ENCODE measurements around the gene SEC14L6.

SEC14L6 gene

DNA sequence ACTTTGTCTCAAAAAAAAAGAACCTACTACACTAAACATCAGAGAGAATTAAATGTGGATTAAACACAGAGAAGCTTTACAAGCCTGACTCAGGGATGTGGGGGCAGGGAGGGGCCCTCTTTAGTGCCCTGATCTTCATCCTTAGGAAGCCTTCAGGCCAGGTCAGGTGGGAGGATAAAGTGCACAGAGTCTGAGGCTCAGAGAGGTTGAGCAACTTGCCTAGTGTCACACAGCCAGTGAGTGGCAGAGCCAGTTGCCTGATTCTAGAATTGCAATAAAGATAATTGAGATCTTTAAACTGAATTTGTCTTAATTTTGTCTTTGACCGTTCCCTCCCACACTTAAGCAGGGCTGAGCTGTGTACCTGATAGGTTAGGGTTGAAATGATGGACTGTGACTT, 7.2 kb downstream of the SEC14L6 start:
- DNase-seq (ENCODE audit: insufficient read length, low spot score) (no peak), FAIRE-seq (no peak)
- no peak for TF ChIP-seq POLR2AphosphoS5 (IDR thresholded peaks at IDR 0.05; ENCODE audit: low read depth, low read length)
- TF ChIP-seq TAF1 (IDR thresholded peaks at IDR 0.05; ENCODE audit: low read depth, low read length): no peak
- no peak for TF ChIP-seq POU2F2 (IDR thresholded peaks at IDR 0.05; ENCODE audit: low read depth, low read length)
- TF ChIP-seq POLR2A (IDR thresholded peaks at IDR 0.05; ENCODE audit: low read depth, low read length): no peak
- TF ChIP-seq SPI1 (IDR thresholded peaks at IDR 0.05; ENCODE audit: low read depth, low read length): no peak

DNA sequence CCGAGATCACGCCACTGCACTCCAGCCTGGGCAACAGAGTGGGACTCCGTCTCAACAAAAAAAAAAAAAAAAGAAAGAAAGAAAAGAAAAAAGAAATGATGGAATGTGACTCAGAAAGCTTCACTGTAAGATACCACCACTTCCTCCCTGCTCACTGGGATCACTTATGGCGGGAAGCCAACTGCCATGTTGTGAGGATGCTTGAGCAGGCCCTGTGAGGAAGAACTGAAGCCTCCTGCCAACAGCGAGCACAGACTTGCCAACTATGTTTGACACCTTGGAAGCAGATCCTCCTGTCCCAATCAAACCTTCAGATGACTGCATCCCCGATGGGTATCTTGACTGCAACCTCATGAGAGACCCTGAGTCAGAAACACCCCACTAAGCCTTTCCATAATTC, 8.3 kb downstream of the SEC14L6 start:
- DNase-seq (ENCODE audit: insufficient read length, low spot score) (no peak), FAIRE-seq (no peak)
- TF ChIP-seq TAF1 (IDR thresholded peaks at IDR 0.05; ENCODE audit: low read depth, low read length): no peak
- no peak for TF ChIP-seq POU2F2 (IDR thresholded peaks at IDR 0.05; ENCODE audit: low read depth, low read length)
- no peak for TF ChIP-seq POLR2A (IDR thresholded peaks at IDR 0.05; ENCODE audit: low read depth, low read length)
- TF ChIP-seq POLR2AphosphoS5 (IDR thresholded peaks at IDR 0.05; ENCODE audit: low read depth, low read length): no peak
- no peak for TF ChIP-seq SPI1 (IDR thresholded peaks at IDR 0.05; ENCODE audit: low read depth, low read length)
- no peak for TF ChIP-seq PAX5 (IDR thresholded peaks at IDR 0.05; ENCODE audit: insufficient read depth, low read length, severe bottlenecking)

DNA sequence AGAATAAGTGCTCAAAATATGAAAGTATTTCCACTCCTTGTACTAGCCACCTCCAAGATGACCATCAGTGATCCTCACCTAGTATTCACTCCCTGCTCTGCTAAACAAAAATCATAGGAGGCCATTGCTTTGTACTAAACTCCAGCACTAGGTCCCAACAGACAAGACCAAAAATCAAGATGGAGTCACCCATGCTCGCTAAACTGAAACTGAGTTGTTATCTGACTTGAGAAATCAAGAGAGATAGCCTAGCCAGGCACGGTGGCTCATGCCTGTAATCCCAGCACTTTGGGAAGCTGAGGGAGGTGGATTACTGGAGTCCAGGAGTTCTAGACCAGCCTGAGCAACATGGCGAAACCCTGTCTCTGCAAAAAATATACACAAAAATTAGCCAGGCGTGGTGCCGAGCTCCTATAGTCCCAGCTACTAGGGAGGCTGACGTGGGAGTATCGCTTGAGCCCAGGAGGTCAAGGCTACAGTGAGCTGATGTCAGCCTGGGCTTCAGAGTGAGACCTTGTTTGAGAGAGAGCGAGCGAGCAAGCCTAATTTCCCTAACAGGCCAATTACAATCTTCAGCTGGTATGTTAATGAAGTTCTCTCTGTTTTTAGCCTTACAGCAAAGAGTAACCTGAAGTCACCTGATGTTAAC, 9.3 kb downstream of the SEC14L6 start:
- FAIRE-seq (no peak), DNase-seq (ENCODE audit: insufficient read length, low spot score) (no peak)
- TF ChIP-seq POLR2AphosphoS5 (IDR thresholded peaks at IDR 0.05; ENCODE audit: low read depth, low read length) (no peak), PAX5 (IDR thresholded peaks at IDR 0.05; ENCODE audit: insufficient read depth, low read length, severe bottlenecking) (no peak)

DNA sequence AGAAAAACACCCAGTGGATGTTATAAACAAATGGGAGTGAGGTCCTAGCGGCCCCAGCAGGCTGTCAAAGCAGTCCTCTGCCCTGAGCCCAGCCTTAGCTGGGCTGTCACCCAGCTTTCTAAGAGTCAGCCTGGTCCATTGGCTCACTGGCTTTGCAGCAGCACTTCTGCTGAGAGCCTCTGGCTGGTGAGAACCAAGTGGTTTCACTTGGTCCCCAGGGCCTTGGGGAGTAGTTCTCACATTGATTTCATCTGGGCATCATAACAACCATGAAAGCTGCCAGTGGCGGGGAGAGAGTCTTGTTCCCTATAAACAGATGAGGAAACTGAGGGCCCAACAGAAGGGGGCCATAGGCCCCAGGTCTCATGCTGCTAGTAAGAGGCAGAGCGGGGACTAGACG, 11.4 kb downstream of the SEC14L6 start:
- DNase-seq (ENCODE audit: insufficient read length, low spot score): no peak
- FAIRE-seq: no peak
- TF ChIP-seq PAX5 (IDR thresholded peaks at IDR 0.05; ENCODE audit: insufficient read depth, low read length, severe bottlenecking): no peak
- TF ChIP-seq POLR2A (IDR thresholded peaks at IDR 0.05; ENCODE audit: low read depth, low read length): no peak
- no peak for TF ChIP-seq SPI1 (IDR thresholded peaks at IDR 0.05; ENCODE audit: low read depth, low read length)
- TF ChIP-seq POLR2AphosphoS5 (IDR thresholded peaks at IDR 0.05; ENCODE audit: low read depth, low read length): no peak
- no peak for TF ChIP-seq POU2F2 (IDR thresholded peaks at IDR 0.05; ENCODE audit: low read depth, low read length)

DNA sequence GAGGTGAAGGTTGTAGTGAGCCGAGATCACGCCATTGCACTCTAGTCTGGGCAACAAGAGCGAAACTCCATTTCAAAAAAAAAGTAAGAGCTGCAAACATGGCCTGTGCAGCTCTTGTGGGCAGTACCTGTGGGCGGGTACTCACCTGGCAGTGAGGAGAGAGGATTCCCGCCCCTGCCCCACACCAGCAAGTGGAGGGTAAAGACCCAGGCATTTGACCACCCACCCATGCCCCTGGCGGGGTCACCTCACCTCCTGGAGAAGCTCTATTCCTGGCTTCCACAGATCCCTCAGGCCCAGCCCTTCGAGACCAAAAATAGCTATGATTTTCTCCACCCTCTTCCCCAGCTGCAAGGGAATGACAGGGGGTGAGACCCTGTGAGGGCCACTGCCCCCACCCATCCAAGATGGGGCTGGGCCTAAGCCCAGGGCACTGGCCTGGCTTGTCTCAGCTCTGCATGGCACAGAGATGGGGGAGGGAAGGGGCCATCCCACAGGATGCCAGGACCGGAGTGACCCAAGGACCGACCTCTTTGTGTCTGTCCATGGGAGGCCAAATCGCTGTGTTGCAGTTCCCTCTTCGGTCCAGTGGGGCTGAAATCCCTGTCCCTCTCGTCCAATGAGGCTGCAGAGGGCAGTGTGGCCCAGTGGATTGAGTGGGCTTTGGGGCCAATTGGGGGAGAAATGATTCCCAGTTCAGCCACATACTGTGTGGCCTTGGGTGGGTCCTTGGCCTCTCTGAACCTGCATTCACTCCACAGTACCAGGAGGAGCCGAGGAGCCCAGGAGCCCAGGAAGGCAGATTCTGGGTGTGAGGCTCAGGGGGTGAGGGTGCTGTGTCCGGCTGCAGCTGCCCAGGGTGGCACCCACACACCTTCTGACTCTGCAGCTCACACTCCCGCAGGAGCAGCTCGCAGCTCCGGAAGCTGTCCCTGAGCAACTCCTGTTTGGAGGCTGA, 14.6 kb downstream of the SEC14L6 start:
- TF ChIP-seq TAF1 (IDR thresholded peaks at IDR 0.05; ENCODE audit: low read depth, low read length): no peak
- TF ChIP-seq PAX5 (IDR thresholded peaks at IDR 0.05; ENCODE audit: insufficient read depth, low read length, severe bottlenecking): no peak
- no peak for TF ChIP-seq POU2F2 (IDR thresholded peaks at IDR 0.05; ENCODE audit: low read depth, low read length)
- no peak for TF ChIP-seq SPI1 (IDR thresholded peaks at IDR 0.05; ENCODE audit: low read depth, low read length)
- no peak for TF ChIP-seq POLR2AphosphoS5 (IDR thresholded peaks at IDR 0.05; ENCODE audit: low read depth, low read length)
- no peak for TF ChIP-seq POLR2A (IDR thresholded peaks at IDR 0.05; ENCODE audit: low read depth, low read length)
- DNase-seq (ENCODE audit: insufficient read length, low spot score) (no peak), FAIRE-seq (no peak)

DNA sequence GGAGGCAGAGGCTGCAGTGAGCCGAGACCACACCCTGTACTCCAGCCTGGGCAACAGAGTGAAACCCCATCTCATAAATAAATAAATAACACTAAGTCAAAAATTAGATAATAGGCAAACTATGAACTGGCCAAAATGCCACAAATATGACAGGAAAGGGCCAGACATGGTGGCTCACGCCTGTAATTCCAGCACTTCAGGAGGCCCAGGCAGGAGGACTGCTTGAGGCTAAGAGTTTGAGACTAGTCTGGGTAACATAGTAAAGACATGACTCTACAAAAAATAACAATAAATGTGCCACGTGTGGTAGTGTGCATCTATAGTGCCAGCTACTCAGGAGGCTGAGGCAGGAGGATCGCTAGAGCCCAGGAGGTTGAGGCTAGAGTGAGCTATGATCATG, 19.9 kb downstream of the SEC14L6 start:
- TF ChIP-seq POU2F2 (IDR thresholded peaks at IDR 0.05; ENCODE audit: low read depth, low read length): no peak
- TF ChIP-seq POLR2AphosphoS5 (IDR thresholded peaks at IDR 0.05; ENCODE audit: low read depth, low read length): no peak
- no peak for TF ChIP-seq TAF1 (IDR thresholded peaks at IDR 0.05; ENCODE audit: low read depth, low read length)
- TF ChIP-seq SPI1 (IDR thresholded peaks at IDR 0.05; ENCODE audit: low read depth, low read length): no peak
- no peak for TF ChIP-seq PAX5 (IDR thresholded peaks at IDR 0.05; ENCODE audit: insufficient read depth, low read length, severe bottlenecking)
- TF ChIP-seq POLR2A (IDR thresholded peaks at IDR 0.05; ENCODE audit: low read depth, low read length): no peak
- DNase-seq (ENCODE audit: insufficient read length, low spot score) (no peak), FAIRE-seq (no peak)

DNA sequence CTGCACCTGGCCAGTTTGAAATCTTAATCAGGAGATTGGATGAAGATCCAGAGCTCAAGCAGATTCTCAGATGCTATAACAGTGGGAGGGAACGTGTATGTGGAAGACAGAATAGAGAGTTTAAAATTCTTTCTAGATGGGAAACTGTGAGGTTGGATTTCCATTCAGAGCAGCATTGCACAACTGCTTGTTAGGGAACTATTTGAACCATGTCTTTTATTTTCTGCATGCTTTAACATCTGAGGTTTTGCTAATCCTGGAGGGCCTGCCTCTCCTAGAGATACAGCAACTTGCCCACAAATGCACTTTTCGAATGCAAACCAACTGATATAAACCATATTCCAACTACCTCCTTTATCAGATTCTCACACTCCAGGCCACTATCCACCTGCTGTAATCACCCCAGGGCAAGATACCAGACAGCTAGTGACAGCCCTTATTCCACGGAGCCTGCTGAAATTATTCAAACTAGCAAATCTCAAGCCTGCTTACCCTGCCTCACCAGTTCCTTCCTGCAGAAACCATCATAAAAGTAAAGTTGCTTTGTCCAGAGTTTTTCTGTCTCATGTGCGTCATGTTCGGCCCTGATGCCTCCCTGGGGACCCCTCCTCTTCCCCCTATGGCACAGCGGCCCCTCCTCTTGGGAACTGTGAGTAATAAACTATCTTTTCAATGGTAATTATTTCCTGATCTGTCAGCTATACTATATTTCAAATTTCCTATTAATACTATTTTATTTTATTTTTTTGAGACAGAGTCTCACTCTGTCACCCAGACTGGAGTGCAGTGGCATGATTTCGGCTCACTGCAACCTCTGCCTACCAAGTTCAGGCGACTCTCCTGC, 22.7 kb downstream of the SEC14L6 start:
- DNase-seq (ENCODE audit: insufficient read length, low spot score): no peak
- no peak for TF ChIP-seq SPI1 (IDR thresholded peaks at IDR 0.05; ENCODE audit: low read depth, low read length)
- TF ChIP-seq POLR2AphosphoS5 (IDR thresholded peaks at IDR 0.05; ENCODE audit: low read depth, low read length): no peak
- no peak for TF ChIP-seq PAX5 (IDR thresholded peaks at IDR 0.05; ENCODE audit: insufficient read depth, low read length, severe bottlenecking)
- TF ChIP-seq TAF1 (IDR thresholded peaks at IDR 0.05; ENCODE audit: low read depth, low read length): no peak
- TF ChIP-seq POU2F2 (IDR thresholded peaks at IDR 0.05; ENCODE audit: low read depth, low read length): no peak
- no peak for TF ChIP-seq POLR2A (IDR thresholded peaks at IDR 0.05; ENCODE audit: low read depth, low read length)
- no peak for FAIRE-seq

DNA sequence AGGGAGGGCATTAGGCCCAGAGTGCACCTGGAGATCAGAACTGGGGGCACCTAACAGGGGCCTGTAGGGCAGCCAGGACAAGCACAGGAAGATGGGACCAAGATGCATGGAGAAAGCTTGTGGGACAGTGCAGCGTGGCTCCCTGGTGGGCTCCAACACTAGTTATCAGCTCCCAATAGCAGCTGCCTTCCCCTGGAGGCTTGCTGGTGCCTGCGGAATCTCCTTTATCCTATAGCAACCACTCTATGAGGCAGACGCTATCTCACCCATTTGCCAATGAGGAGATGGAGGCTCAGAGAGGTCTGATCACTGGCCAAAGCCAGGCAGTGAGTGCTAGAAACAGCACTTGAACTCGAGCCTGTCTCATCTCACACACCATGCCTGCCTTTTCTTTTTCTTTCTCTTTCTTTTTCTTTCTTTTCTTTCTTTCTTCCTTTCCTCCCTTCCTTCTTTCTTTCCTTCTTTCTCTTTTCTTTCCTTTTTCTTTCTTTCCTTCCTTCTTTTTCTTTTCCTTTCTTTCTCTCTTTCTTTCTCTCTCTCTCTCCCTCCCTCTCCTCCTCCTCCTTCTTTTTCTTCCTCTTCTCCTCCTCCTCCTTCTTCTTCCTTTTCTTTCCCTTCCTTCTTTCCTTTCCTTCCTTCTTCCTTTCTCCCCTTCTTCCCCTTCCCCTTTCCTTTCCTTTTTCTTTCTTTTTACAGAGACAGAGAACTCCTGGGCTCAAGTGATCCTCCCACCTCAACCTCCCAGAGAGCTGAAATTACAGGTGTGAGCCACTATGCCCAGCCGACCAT, 25.0 kb downstream of the SEC14L6 start:
- FAIRE-seq (no peak), DNase-seq (ENCODE audit: insufficient read length, low spot score) (no peak)
- no peak for TF ChIP-seq POLR2AphosphoS5 (IDR thresholded peaks at IDR 0.05; ENCODE audit: low read depth, low read length)
- no peak for TF ChIP-seq TAF1 (IDR thresholded peaks at IDR 0.05; ENCODE audit: low read depth, low read length)
- TF ChIP-seq POU2F2 (IDR thresholded peaks at IDR 0.05; ENCODE audit: low read depth, low read length): no peak
- TF ChIP-seq SPI1 (IDR thresholded peaks at IDR 0.05; ENCODE audit: low read depth, low read length): no peak
